Nephron progenitor cell (in vitro differentiated cells): ENCODE measurements around the gene RDH11.

Experiments used
- DNase-seq: peaks from one replicate; pipeline ENCODE4 v3.0.0; 2021
- H3K27ac Mint-ChIP-seq: 2 replicates; pipeline ENCODE4 v1.8.0; 2021; ENCODE audit warnings: mild to moderate bottlenecking, moderate library complexity, mixed read lengths
- H3K27me3 Mint-ChIP-seq: 2 replicates; pipeline ENCODE4 v1.8.0; 2021; ENCODE audit warnings: mild to moderate bottlenecking, low read depth, mixed read lengths; ENCODE audit not compliant: poor library complexity
- H3K36me3 Mint-ChIP-seq: 2 replicates; pipeline ENCODE4 v1.8.0; 2021; ENCODE audit warnings: low read depth, mixed read lengths
- H3K4me1 Mint-ChIP-seq: 2 replicates; pipeline ENCODE4 v1.8.0; 2021; ENCODE audit warnings: mixed read lengths
- H3K4me3 Mint-ChIP-seq: 2 replicates; pipeline ENCODE4 v1.8.0; 2021; ENCODE audit warnings: mild to moderate bottlenecking, moderate library complexity, mixed read lengths
- H3K9me3 Mint-ChIP-seq: 2 replicates; pipeline ENCODE4 v1.8.0; 2021; ENCODE audit warnings: mild to moderate bottlenecking, moderate library complexity, mixed read lengths
- TF ChIP-seq, protein P1 (sequence below): fragments of 200-600 bp; sonication (generic); IDR thresholded peaks from 2 replicates; pipeline ENCODE4 v1.5.0; 2021; ENCODE audit warnings: antibody characterized with exemption

RDH11 gene

GRCh38 chr14:67695394-67695949 is at the start of gene RDH11:
RDH11 (minus strand) TSS chr14:67695764; CDS start chr14:67695703, 61 bp downstream.
- TF ChIP-seq, protein P1, sequence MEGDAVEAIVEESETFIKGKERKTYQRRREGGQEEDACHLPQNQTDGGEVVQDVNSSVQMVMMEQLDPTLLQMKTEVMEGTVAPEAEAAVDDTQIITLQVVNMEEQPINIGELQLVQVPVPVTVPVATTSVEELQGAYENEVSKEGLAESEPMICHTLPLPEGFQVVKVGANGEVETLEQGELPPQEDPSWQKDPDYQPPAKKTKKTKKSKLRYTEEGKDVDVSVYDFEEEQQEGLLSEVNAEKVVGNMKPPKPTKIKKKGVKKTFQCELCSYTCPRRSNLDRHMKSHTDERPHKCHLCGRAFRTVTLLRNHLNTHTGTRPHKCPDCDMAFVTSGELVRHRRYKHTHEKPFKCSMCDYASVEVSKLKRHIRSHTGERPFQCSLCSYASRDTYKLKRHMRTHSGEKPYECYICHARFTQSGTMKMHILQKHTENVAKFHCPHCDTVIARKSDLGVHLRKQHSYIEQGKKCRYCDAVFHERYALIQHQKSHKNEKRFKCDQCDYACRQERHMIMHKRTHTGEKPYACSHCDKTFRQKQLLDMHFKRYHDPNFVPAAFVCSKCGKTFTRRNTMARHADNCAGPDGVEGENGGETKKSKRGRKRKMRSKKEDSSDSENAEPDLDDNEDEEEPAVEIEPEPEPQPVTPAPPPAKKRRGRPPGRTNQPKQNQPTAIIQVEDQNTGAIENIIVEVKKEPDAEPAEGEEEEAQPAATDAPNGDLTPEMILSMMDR = no peak
- H3K9me3 Mint-ChIP-seq = no peaks in the 10 kb centered on the region
- peak; percentile 82 for DNase-seq

DNA sequence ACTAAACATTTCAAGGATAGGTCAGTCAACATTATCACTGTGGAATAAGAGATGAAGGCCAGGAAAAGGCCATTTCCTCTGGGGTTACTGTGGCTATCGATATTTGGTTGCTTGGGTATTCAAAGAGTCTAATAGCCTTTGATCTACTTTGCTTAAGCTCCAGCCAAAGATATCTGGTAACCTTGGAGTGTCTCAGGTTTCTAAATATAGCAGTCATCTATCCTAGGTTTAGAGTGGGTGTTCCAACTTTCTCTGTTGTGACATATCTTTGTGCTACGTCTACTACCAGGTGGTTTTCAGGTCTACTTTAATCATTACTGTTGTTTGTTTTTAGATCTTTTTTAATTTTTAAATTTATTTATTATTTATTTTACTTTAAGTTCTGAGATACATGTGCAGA is 48.5 kb upstream of the RDH11 start:
- TF ChIP-seq, protein P1 = no peak
- H3K4me1 Mint-ChIP-seq = no peaks in the 10 kb centered on the region
- no peak overlapping the region for H3K27ac Mint-ChIP-seq
- no peaks in the 10 kb centered on the region for H3K9me3 Mint-ChIP-seq
- no peak overlapping the region for H3K4me3 Mint-ChIP-seq
- peaks cover 10% of the 10 kb centered on the region for H3K27me3 Mint-ChIP-seq
- H3K36me3 Mint-ChIP-seq = peaks cover 35% of the 10 kb centered on the region
- DNase-seq = no peak

More at GRCh38 chr14:67695394-67695949, at the start of gene RDH11:
- Mint-ChIP-seq H3K27ac (peak within 1 kb of the TSS; percentile 97), H3K4me3 (peak within 1 kb of the TSS; percentile 96), H3K36me3 (peaks cover 20% of the 10 kb centered on the region), H3K27me3 (peaks cover 3% of the 10 kb centered on the region), H3K4me1 (peaks cover 35% of the 10 kb centered on the region)

GRCh38 chr14:67738740-67739504 is 43.4 kb upstream of the RDH11 start:
- Mint-ChIP-seq H3K4me3 (no peak overlapping the region), H3K9me3 (no peaks in the 10 kb centered on the region), H3K36me3 (no peaks in the 10 kb centered on the region), H3K27me3 (peaks cover 11% of the 10 kb centered on the region), H3K4me1 (no peaks in the 10 kb centered on the region), H3K27ac (no peak overlapping the region)
- no peak for DNase-seq
- TF ChIP-seq, protein P1 = no peak

DNA sequence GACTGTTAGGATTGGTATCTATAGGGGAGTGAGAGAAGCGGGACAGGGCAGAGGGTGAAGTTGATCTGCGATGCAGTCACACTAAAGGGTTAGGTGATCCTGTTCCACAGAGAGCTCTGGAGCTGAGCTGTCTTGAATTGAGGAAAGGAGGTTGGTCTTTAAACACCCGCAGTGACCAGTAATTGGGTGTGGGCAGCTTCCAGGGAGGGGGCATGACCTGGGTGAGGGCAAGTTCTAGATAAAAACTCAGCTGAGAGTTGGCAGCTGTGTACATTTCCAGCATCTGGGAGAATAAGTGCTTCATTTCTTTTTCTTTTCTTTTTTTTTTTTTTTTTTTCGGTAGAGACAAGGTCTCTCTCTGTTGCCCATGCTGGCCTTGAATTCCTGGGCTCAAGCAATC is 41.2 kb upstream of the RDH11 start:
- no peak for DNase-seq
- no peaks in the 10 kb centered on the region for H3K9me3 Mint-ChIP-seq
- peaks cover 4% of the 10 kb centered on the region for H3K27me3 Mint-ChIP-seq
- no peak overlapping the region for H3K4me3 Mint-ChIP-seq
- TF ChIP-seq, protein P1 = no peak
- H3K4me1 Mint-ChIP-seq = no peaks in the 10 kb centered on the region
- H3K27ac Mint-ChIP-seq = no peak overlapping the region
- H3K36me3 Mint-ChIP-seq = no peaks in the 10 kb centered on the region

GRCh38 chr14:67735336-67736147 is 40.0 kb upstream of the RDH11 start:
- TF ChIP-seq, protein P1 = no peak
- H3K9me3 Mint-ChIP-seq = no peaks in the 10 kb centered on the region
- DNase-seq = no peak
- no peak overlapping the region for H3K4me3 Mint-ChIP-seq
- no peaks in the 10 kb centered on the region for H3K36me3 Mint-ChIP-seq
- no peak overlapping the region for H3K27ac Mint-ChIP-seq
- no peaks in the 10 kb centered on the region for H3K4me1 Mint-ChIP-seq
- peaks cover 4% of the 10 kb centered on the region for H3K27me3 Mint-ChIP-seq
